ENCODE data around the gene NFAM1.

Gene NFAM1

DNA sequence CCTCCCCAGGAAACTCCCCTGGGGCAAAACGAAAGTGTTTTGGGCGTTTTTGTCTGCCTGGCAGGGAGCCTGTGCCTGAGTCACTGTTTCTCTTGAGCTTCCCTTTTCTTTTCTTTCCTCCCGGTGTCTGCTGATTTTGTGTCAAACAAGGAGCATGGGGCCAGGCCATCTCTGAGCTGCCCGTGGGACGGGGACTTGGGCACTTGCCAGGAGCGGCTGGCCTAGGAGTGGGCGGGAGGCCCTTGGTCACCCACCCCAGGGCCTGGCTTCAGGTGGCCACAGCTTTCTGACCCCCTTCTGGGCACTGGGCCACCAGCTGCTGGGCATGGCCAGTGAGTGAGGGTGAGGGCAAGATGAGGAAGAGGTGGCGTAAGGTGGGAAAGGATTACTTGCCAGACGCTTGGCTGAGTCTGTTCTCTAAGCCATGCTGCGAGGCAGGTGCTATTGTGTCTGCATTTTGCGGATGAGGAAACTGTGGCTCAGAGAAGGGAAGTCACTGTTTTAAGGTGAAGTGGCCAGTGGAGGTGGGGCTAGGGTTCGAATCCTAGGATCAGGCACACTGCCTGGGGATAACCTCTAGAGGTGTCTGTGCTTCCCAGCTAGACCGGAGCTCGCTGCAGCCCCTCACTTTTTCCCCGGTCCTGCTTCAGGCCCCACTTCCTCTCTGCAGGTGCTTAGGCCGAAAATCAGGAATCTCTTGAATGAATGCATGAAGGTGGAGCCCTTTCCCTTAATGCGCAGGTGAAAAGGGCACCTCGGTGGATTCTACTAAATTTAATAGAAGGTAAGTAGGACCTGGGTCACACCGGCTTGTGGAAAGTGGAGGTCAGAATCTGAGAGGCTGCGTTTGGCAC lies 7.8 kb upstream of the NFAM1 start:
- no peak for DNase-seq

DNA sequence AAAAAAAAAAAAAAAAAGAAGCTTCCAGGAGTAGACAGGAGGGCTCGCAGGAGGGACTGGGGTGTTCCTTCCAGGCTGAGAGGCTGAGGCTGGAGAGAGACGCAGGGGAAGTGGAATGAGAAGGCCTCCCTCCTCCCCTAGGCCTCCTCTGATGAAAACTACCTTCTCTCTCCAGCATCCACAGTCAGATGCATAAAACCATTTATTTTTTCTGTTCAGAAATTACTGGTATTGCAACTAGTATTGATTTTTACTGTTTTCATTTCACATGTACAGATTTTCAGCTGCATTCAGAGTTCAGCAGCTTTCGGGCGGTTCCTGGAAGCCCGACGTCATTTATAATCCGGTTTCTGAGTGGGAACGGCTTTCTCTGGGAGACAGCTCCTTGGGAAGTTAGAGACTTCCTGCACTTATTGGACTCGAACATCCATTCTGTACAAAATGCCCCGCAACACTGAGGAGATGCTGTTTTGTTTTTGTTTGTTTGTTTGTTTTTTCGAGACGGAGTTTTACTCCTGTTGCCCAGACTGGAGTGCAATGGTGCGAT lies 6.9 kb upstream of the NFAM1 start:
- no peak for DNase-seq

- no peak for DNase-seq
Observed at GRCh38 chr22:42438293-42438650, 6.1 kb upstream of the NFAM1 start.

DNA sequence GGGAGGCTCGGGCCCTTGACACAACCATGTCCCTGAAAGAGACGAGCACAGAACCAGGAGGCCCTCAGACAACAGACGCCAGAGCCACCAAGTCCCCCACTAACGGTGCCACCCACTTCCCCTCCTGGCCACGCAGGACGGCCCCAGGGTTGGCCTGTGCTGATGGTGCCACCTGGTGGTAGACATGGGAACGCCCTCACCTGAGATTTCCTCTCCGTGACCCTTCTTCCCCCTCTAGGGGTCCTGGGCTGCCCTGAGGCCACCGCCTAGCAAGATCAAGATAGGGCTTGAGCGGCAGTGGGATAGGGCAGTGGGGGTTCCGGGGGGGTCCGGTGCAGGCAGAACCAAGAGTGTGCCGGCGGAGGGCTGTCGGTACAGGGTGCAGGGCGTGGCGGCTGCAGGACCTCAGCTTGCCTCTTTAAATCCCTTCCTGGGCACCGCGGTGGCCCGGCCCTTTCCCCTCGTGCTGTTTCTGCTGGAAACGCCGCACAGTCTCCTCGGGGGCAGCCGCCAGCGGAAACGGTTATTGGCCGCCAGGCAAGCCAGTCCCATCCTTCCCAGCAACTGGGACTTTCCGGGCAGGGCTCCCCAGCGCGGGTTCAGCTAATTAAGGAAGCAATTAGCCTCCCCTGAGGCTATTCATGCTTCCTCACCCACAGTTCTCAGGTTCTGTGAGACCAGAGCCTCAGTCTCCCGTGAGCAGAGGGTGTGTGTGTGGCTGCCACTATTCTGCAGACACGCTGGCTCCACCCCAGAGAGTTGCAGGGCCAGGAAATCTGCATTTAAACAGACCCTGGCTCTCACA lies 5.5 kb upstream of the NFAM1 start:
- DNase-seq = no peak

- DNase-seq = no peak
Observed at GRCh38 chr22:42436404-42436803, 4.2 kb upstream of the NFAM1 start.

- DNase-seq = no peak
Observed at GRCh38 chr22:42434748-42435425, 2.7 kb upstream of the NFAM1 start.

DNA sequence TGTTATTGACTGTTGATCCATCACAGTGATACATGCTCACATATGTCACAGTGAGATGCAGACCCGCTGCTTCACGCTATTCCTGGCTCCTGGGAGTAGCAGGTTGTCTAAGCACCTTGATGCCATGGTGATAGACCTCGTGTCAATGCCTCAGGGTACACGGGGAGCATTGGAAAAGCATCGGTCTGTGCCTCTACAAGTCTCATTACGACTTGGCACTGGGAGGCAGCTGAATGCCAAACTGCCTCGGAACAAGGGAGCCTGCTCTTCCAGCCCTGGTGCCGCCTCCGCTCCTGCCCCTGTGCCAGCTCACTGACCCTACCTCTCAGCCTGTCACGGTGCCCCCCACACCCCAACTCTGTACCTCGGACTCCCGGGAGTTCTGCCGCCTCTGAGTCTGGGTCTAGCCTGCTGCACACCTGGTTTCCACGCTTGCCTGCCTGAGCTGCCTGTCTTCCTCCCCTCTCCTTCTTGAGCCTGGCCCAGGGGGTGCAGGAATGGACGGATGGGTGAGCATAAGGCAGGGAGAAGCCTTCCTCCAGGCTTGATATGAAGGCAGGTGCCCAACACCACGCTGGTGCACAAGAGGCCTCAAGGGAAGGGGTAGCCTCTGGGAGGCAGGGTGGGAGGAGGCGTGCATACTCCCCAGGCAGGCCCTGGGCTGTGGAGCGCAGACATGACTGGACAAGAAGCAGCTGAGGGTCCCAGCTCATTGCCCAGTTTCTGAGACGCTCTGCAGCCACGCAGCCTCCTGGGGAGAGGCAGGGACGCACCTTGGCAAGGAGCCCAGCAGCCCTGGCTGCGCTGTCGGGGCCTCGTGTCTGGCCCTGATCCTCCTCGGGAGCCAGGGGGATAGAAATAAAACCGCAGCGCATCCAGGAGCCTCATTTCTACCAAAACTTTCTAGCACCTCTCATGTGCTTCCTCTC lies 1.8 kb upstream of the NFAM1 start:
- DNase-seq = no peak

GRCh38 chr22:42432818-42433217 lies 615 bp upstream of the NFAM1 start:
- DNase-seq = no peak

DNA sequence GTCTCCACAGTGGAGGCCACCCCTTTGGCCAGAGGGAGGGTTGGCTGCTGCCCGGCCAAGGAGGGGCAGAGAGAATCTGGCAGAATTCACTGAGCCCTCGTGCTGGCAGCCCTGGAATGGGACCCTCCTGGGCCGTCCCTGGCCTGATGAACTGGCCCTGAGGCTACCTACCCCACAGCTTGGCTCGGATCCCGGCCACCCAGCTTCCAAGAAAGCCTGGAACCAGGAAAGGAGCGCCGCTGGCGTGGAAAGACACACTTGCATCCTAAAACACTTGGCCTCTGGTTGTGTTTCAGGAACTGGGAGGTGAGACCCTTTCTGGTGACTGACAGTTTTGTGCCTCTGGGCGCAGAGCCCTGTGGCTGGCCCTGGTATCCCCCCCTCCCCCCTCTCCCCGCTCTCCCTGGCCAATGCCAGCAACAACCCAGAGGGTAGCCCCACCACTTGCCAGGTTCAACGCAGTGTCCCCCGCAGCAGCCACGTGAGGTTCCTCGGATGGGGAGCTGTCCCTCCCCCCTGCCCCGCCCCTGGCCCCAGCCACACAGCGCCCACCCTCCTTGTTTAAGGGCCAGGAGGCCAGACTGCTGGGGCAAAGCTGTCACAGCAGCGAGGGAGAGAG lies 693 bp downstream of the NFAM1 start:
- DNase-seq = no peak

DNA sequence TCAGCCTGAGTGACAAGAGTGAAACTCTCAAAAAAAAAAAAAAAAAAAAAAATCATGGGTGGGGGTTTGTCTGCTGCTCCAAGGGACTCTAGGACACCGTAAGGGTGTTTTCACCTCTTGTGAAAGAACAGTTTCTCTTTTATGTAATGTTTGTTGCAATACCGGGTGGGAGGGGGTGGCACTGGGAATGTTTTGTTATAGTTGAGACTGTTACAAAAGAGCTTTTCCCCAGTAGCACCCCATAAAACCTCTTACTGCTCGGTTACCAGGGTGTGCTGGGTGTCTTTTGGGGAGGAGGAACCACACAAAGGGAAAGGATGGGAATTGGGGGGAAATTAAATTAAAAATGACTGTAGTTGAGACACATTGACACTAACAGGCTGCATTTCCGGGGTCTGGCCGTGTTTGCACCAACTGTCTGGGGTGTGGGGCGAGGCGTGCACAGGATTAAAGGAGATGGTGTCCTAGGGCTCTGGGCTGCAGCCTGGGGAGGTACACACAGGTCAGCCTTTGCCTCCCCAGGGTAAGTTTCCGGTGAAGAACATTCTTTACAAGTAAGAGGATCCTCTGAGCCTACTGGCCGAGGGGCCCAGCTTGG lies 1.6 kb downstream of the NFAM1 start:
- no peak for DNase-seq

DNA sequence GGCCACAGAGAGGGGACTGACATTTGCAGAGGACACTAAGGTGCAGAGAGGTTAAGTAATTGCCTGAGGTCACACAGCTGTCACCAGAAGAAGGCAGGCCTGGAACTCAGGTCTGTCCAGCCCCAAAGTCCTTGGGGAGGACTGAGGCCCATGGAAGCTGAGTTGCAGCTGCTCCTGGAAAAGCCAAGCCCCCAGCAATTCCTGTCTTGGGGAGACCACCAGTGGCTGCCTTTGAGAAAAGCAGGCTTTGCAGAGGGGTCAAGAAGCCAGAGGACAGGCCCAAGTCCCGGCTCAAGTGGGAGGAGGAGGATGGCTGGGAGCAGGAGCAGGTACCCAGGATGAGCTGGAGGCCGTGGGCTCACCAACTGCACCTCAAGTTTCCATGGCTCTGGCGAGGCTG lies 3.4 kb downstream of the NFAM1 start:
- no peak for DNase-seq

GRCh38 chr22:42428025-42428424 lies 4.2 kb downstream of the NFAM1 start:
- no peak for DNase-seq

GRCh38 chr22:42427167-42427566 lies 5.0 kb downstream of the NFAM1 start:
- DNase-seq = no peak

GRCh38 chr22:42425989-42426355 lies 6.2 kb downstream of the NFAM1 start:
- no peak for DNase-seq

DNA sequence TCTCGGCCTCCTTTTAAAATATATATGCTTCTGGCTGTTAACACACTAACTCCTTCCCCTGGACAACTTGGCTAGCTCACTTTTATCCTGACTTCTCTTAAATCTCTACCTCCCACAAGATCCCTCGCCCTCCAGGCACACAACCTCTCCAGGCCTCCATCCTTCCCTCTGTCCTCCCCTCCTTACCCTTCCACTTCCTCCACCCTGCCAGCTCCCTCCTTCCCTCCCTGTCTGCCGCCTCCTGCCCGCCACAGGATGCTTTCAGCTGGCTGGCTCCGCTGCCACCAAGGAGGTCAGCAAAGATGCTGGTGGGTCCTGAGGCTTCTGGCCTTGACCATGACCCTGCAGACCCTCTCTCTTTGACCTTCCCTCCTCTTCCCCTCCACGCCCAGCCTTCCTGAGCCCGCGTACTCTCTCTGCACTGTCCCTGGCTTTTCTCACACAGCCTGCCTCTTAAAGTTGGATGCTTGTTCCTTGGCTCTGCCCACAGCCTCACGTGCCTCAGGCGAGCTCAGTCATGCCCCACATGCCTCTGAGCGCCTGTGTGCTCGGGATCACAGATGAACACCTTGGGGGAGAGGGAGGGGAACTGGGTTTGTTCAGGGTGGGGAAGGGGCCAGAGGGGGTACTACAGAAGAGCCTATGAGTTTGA lies 6.7 kb downstream of the NFAM1 start:
- DNase-seq = no peak

- no peak for DNase-seq
Observed at GRCh38 chr22:42419243-42419881, 12.8 kb downstream of the NFAM1 start.

GRCh38 chr22:42418811-42419242 lies 13.4 kb downstream of the NFAM1 start:
- DNase-seq = no peak

GRCh38 chr22:42417645-42418305 lies 14.4 kb downstream of the NFAM1 start:
- DNase-seq = no peak

GRCh38 chr22:42416671-42417230 lies 15.5 kb downstream of the NFAM1 start:
- DNase-seq = no peak

Measured in cortex of kidney (tissue), 1 donor.